HEK293 (cell line): ENCODE data around the gene CYB5R4.
"Not testable (repeated sequence)": the region's sequence is repeated elsewhere in the genome, so short reads cannot be mapped to it uniquely, and the experiment has no call there.

Experiments used
- CTCF ChIA-PET: fragments of 350-600 bp; formaldehyde crosslinking; extraction: SDS; loops from one replicate; lab custom pipeline; 2021; ENCODE audit warnings: antibody characterized with exemption; lab: Yijun Ruan, JAX
- POLR2A ChIA-PET: fragments of 300-600 bp; formaldehyde crosslinking; extraction: SDS; loops from one replicate; lab custom pipeline; 2020; ENCODE audit warnings: antibody characterized with exemption, inconsistent platforms; lab: Yijun Ruan, JAX
- H3K27ac ChIP-seq: fragments of 200-500 bp; sonication (Bioruptor generic); 2 replicates; pipeline ENCODE4 v1.5.1; 2014; ENCODE audit warnings: low read depth, low read length, control low read depth, inconsistent platforms; ENCODE audit errors: extremely low read depth
- H3K36me3 ChIP-seq, 2 experiments: fragments of 200-500 bp in 1 of 2; sonication (Bioruptor generic) in 1 of 2; 1 replicate in 1 of 2; 2 replicates in 1 of 2; pipeline ENCODE4 v1.5.1; 2014 to 2017; ENCODE audit warnings: inconsistent platforms in 2 of 2, low read length in 2 of 2; ENCODE audit not compliant: control insufficient read depth in 2 of 2, insufficient read depth in 1 of 2
- H3K4me1 ChIP-seq: fragments of 200-500 bp; sonication (Bioruptor generic); 2 replicates; pipeline ENCODE4 v1.5.1; 2014; ENCODE audit warnings: mild to moderate bottlenecking, low read length, inconsistent platforms; ENCODE audit not compliant: control insufficient read depth, insufficient read depth
- H3K4me3 ChIP-seq: 2 replicates; pipeline ENCODE4 v1.5.1; 2011; ENCODE audit warnings: low read depth, mild to moderate bottlenecking, control low read depth, low read length, moderate library complexity
- H3K9me3 ChIP-seq: fragments of 200-500 bp; sonication (Bioruptor generic); 2 replicates; pipeline ENCODE4 v1.5.1; 2014; ENCODE audit warnings: low read depth, low read length, inconsistent platforms; ENCODE audit not compliant: control insufficient read depth, insufficient read depth
- ELK4 ChIP-seq: IDR thresholded peaks from 2 replicates; pipeline ENCODE4 v1.6.1; 2011; ENCODE audit warnings: mild to moderate bottlenecking, low read depth, low read length, borderline replicate concordance
- SP3 ChIP-seq: fragments of 450-650 bp; formaldehyde crosslinking; IDR thresholded peaks from 2 replicates; pipeline ENCODE4 v1.5.1; 2016; ENCODE audit warnings: missing biosample characterization, missing genetic modification characterization
- ZNF140 ChIP-seq: fragments of 450-650 bp; formaldehyde crosslinking; IDR thresholded peaks from 2 replicates; pipeline ENCODE4 v1.5.1; 2016; ENCODE audit warnings: missing biosample characterization, missing genetic modification characterization
- ZNF146 ChIP-seq: fragments of 450-650 bp; formaldehyde crosslinking; IDR thresholded peaks from 2 replicates; pipeline ENCODE4 v1.5.1; 2016; ENCODE audit warnings: missing biosample characterization, missing genetic modification characterization
- ZNF302 ChIP-seq: fragments of 450-650 bp; formaldehyde crosslinking; IDR thresholded peaks from 2 replicates; pipeline ENCODE4 v1.5.1; 2016; ENCODE audit warnings: missing biosample characterization, missing genetic modification characterization, low read depth
- ZNF544 ChIP-seq: fragments of 450-650 bp; formaldehyde crosslinking; IDR thresholded peaks from 2 replicates; pipeline ENCODE4 v1.5.0; 2017; ENCODE audit warnings: missing biosample characterization, missing genetic modification characterization
- ZNF621 ChIP-seq: fragments of 450-650 bp; formaldehyde crosslinking; IDR thresholded peaks from 2 replicates; pipeline ENCODE4 v1.5.1; 2017; ENCODE audit warnings: missing biosample characterization, missing genetic modification characterization
- TF ChIP-seq, protein P1 (sequence below): fragments of 450-650 bp; formaldehyde crosslinking; IDR thresholded peaks from 2 replicates; pipeline ENCODE4 v1.5.1; 2016; ENCODE audit warnings: missing biosample characterization, missing genetic modification characterization, low read depth
- TF ChIP-seq, protein P2 (sequence below): fragments of 450-650 bp; formaldehyde crosslinking; IDR thresholded peaks from 2 replicates; pipeline ENCODE4 v1.5.1; 2016; ENCODE audit warnings: missing biosample characterization, missing genetic modification characterization

CYB5R4 gene

DNA sequence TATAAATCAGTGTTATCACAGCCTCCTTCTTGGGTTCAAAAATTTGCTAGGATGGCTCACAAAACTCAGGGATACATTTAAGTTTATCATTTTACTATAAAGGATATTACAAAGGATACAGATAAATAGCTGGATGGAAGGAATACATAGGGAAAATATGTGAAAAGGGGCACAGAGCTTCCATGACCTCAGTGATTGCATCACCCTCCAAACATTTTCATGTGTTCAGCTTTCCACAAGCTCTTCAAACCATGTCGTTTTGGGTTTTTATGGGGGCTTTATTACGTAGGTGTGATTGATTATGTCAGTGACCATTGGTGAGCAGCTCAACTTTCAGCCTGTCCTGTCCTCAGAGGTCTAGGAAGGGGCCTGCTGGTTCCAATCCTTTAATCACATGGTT, 68.0 kb downstream of the CYB5R4 start:
- POLR2A ChIA-PET, result no interaction called here
- TF ChIP-seq, protein P1, sequence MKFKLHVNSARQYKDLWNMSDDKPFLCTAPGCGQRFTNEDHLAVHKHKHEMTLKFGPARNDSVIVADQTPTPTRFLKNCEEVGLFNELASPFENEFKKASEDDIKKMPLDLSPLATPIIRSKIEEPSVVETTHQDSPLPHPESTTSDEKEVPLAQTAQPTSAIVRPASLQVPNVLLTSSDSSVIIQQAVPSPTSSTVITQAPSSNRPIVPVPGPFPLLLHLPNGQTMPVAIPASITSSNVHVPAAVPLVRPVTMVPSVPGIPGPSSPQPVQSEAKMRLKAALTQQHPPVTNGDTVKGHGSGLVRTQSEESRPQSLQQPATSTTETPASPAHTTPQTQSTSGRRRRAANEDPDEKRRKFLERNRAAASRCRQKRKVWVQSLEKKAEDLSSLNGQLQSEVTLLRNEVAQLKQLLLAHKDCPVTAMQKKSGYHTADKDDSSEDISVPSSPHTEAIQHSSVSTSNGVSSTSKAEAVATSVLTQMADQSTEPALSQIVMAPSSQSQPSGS (tag by site-specific recombination), result 0 out of 2 replicates have a peak, but pooled peaks have one; percentile 6
- no peak for TF ChIP-seq SP3 (tag by site-specific recombination)
- no peaks in the 10 kb centered on the region for H3K4me1 ChIP-seq
- peaks cover 0 to 15% of the 10 kb centered on the region in 2 experiments; a peak in 1 of 3 replicates for H3K36me3 ChIP-seq
- no peaks in the 10 kb centered on the region for H3K9me3 ChIP-seq
- H3K27ac ChIP-seq, result no peak overlapping the region
- H3K4me3 ChIP-seq, result no peak overlapping the region
- CTCF ChIA-PET, result no interaction called here

DNA sequence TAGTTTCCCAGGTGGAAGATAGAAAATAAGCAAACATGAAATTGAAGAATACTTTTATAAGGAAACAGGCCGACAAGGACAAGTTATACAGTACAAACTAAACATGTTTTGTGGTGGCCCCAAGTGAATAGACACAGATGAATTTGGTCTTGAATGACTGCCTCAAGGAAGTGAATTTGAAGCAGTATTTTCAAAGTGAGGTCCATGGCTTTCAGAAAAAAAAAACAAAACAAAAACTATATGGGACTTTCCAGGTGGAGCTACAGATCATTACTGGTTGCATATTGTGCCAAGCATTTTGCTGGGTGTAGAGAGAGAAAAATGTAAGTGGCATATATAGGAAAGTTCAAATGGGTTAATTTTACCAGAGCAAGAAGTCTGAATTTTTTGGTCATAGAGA, 68.8 kb downstream of the CYB5R4 start:
- TF ChIP-seq ZNF140 (no peak), ZNF544 (tag by site-specific recombination) (no peak), ELK4 (no peak), ZNF621 (tag by site-specific recombination) (no peak), ZNF302 (tag by site-specific recombination) (no peak)
- Histone ChIP-seq H3K36me3 (peaks cover 0 to 18% of the 10 kb centered on the region in 2 experiments; a peak in 1 of 3 replicates), H3K27ac (no peak overlapping the region), H3K4me1 (no peaks in the 10 kb centered on the region), H3K4me3 (no peak overlapping the region), H3K9me3 (no peaks in the 10 kb centered on the region)
- ChIA-PET CTCF (no interaction called here), POLR2A (no interaction called here)

GRCh38 chr6:83946201-83946833, 86.8 kb downstream of the CYB5R4 start:
- H3K27ac ChIP-seq, POLR2A ChIA-PET, H3K9me3 ChIP-seq, CTCF ChIA-PET, H3K4me3 ChIP-seq, H3K4me1 ChIP-seq: not testable (repeated sequence)
- peaks cover 0 to 10% of the 10 kb centered on the region in 2 experiments; a peak in 1 of 3 replicates for H3K36me3 ChIP-seq

DNA sequence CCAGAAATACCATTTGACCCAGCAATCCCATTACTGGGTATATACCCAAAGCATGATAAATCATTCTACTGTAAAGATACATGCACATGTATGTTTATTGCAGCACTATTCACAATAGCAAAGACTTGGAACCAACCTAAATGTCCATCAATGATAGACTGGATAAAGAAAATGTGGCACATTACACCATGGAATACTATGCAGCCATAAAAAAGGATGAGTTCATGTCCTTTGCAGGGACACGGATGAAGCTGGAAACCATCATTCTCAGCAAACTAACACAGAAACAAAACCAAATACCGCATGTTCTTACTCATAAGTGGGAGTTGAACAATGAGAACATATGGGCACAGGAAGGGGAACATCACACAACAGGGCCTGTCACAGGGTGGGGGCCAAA, 88.5 kb downstream of the CYB5R4 start:
- POLR2A ChIA-PET, CTCF ChIA-PET: not testable (repeated sequence)

More for the DNA sequence above, 88.5 kb downstream of the CYB5R4 start:
- not testable (repeated sequence) for H3K36me3 ChIP-seq, H3K4me1 ChIP-seq, H3K27ac ChIP-seq, H3K4me3 ChIP-seq, H3K9me3 ChIP-seq
- TF ChIP-seq, protein P2, sequence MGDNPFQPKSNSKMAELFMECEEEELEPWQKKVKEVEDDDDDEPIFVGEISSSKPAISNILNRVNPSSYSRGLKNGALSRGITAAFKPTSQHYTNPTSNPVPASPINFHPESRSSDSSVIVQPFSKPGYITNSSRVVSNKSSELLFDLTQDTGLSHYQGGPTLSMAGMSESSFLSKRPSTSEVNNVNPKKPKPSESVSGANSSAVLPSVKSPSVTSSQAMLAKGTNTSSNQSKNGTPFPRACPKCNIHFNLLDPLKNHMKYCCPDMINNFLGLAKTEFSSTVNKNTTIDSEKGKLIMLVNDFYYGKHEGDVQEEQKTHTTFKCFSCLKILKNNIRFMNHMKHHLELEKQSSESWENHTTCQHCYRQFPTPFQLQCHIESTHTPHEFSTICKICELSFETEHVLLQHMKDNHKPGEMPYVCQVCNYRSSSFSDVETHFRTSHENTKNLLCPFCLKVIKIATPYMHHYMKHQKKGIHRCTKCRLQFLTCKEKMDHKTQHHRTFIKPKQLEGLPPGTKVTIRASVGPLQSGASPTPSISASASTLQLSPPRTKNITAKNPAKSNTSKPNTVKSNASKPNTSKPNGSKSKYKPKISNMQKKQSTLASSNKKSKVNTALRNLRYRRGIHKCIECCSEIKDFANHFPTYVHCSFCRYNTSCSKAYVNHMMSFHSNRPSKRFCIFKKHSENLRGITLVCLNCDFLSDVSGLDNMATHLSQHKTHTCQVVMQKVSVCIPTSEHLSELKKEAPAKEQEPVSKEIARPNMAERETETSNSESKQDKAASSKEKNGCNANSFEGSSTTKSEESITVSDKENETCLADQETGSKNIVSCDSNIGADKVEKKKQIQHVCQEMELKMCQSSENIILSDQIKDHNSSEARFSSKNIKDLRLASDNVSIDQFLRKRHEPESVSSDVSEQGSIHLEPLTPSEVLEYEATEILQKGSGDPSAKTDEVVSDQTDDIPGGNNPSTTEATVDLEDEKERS (tag by site-specific recombination), result peak; percentile 79; the same call in 1 of the 2 replicates
- peak; percentile 95 for TF ChIP-seq ZNF146 (tag by site-specific recombination)
